Neuronal stem cell (in vitro differentiated cells): ENCODE results near the gene ABCB8.
A peak's percentile ranks its signal among the peaks of the same experiment; 100 is the strongest.

Experiments used
- DNase-seq: peaks from one replicate; pipeline ENCODE4 v3.0.0-alpha.2; 2013; ENCODE audit warnings: low spot score
- H2AFZ ChIP-seq: one replicate; pipeline ENCODE4 v1.6.1; 2013; ENCODE audit warnings: mild to moderate bottlenecking, low read length, inconsistent platforms
- H2AK5ac ChIP-seq: 2 replicates; pipeline ENCODE4 v1.6.1; 2013; ENCODE audit warnings: low read depth, mild to moderate bottlenecking, inconsistent platforms, low read length, moderate library complexity, mixed read lengths
- H2BK120ac ChIP-seq: 2 replicates; pipeline ENCODE4 v1.6.1; 2013; ENCODE audit warnings: low read depth, mild to moderate bottlenecking, inconsistent platforms, low read length, moderate library complexity, mixed read lengths
- H2BK12ac ChIP-seq: one replicate; pipeline ENCODE4 v1.6.1; 2013; ENCODE audit warnings: low read length, inconsistent platforms
- H2BK15ac ChIP-seq: 2 replicates; pipeline ENCODE4 v1.6.1; 2013; ENCODE audit warnings: mild to moderate bottlenecking, low read length, inconsistent platforms, mixed read lengths
- H2BK5ac ChIP-seq: one replicate; pipeline ENCODE4 v1.6.1; 2013; ENCODE audit warnings: inconsistent platforms, mild to moderate bottlenecking, low read length, moderate library complexity
- H3K14ac ChIP-seq: one replicate; pipeline ENCODE4 v1.6.1; 2013; ENCODE audit warnings: low read length, inconsistent platforms
- H3K18ac ChIP-seq: 2 replicates; pipeline ENCODE4 v1.6.1; 2013; ENCODE audit warnings: low read length, inconsistent platforms
- H3K23ac ChIP-seq: 2 replicates; pipeline ENCODE4 v1.6.1; 2013; ENCODE audit warnings: low read depth, mild to moderate bottlenecking, mixed read lengths, low read length, inconsistent platforms; ENCODE audit not compliant: poor library complexity
- H3K27ac ChIP-seq: replicated peaks from 3 replicates; pipeline ENCODE4 v1.5.1; 2013; ENCODE audit warnings: low read length, inconsistent platforms
- H3K27me3 ChIP-seq, 3 experiments: 2 replicates each; pipeline ENCODE4 v1.6.1; 2013; ENCODE audit warnings: low read length in 3 of 3, mild to moderate bottlenecking in 2 of 3, inconsistent platforms in 1 of 3, low read depth in 1 of 3, mixed read lengths in 1 of 3, moderate library complexity in 1 of 3; ENCODE audit not compliant: control insufficient read depth in 3 of 3, insufficient read depth in 3 of 3
- H3K36me3 ChIP-seq, 2 donors: replicated peaks in 1 of 2; 2 replicates each; pipeline ENCODE4 v1.6.1; 2013; ENCODE audit warnings: low read length in 2 of 2; ENCODE audit not compliant: control insufficient read depth in 2 of 2, insufficient read depth in 2 of 2
- H3K4ac ChIP-seq: 2 replicates; pipeline ENCODE4 v1.6.1; 2013; ENCODE audit warnings: inconsistent platforms, mild to moderate bottlenecking, low read length, moderate library complexity
- H3K4me1 ChIP-seq, 2 donors: 1 replicate in 1 of 2; 2 replicates in 1 of 2; pipeline ENCODE4 v1.6.1; 2013; ENCODE audit warnings: low read length in 2 of 2, low read depth in 1 of 2; ENCODE audit not compliant: control insufficient read depth in 2 of 2, insufficient read depth in 1 of 2
- H3K4me2 ChIP-seq: one replicate; pipeline ENCODE4 v1.6.1; 2013; ENCODE audit warnings: mild to moderate bottlenecking, low read length, inconsistent platforms; ENCODE audit not compliant: insufficient read depth, poor library complexity, severe bottlenecking
- H3K4me3 ChIP-seq, 2 donors: 2 replicates each; pipeline ENCODE4 v1.5.1; 2013; ENCODE audit warnings: low read length in 2 of 2, mild to moderate bottlenecking in 2 of 2, inconsistent platforms in 1 of 2, moderate library complexity in 1 of 2
- H3K79me1 ChIP-seq: one replicate; pipeline ENCODE4 v1.6.1; 2013; ENCODE audit warnings: low read depth, mild to moderate bottlenecking, inconsistent platforms, low read length, moderate library complexity
- H3K9ac ChIP-seq: one replicate; pipeline ENCODE4 v1.6.1; 2013; ENCODE audit warnings: mild to moderate bottlenecking, low read depth, low read length, inconsistent platforms; ENCODE audit not compliant: poor library complexity
- H3K9me3 ChIP-seq, 2 donors: replicated peaks in 1 of 2; 2 replicates each; pipeline versions ENCODE3 to v1.6.1; 2013; ENCODE audit warnings: low read length in 2 of 2, mild to moderate bottlenecking in 2 of 2, inconsistent platforms in 1 of 2, low read depth in 1 of 2, mixed read lengths in 1 of 2, moderate library complexity in 1 of 2; ENCODE audit not compliant: control insufficient read depth in 2 of 2, insufficient read depth in 1 of 2
- H4K8ac ChIP-seq: one replicate; pipeline ENCODE4 v1.6.1; 2013; ENCODE audit warnings: low read depth, mild to moderate bottlenecking, inconsistent platforms, low read length, moderate library complexity
- H4K91ac ChIP-seq: one replicate; pipeline ENCODE4 v1.6.1; 2013; ENCODE audit warnings: low read length, low read depth, mild to moderate bottlenecking, inconsistent platforms; ENCODE audit not compliant: poor library complexity
- WGBS, 2 donors: extraction: QIAGEN DNeasy Blood & Tissue Kit; methylation state at CpG; one replicate each; pipeline ENCODE4 v1.1.7; 2013; ENCODE audit warnings: missing lambda C conversion rate in 2 of 2, mixed read lengths in 1 of 2; ENCODE audit not compliant: insufficient read length in 2 of 2, insufficient replicate concordance in 1 of 2; ENCODE audit errors: extremely low coverage in 2 of 2; 5-methylcytosine and 5-hydroxymethylcytosine counted together

Gene ABCB8

DNA sequence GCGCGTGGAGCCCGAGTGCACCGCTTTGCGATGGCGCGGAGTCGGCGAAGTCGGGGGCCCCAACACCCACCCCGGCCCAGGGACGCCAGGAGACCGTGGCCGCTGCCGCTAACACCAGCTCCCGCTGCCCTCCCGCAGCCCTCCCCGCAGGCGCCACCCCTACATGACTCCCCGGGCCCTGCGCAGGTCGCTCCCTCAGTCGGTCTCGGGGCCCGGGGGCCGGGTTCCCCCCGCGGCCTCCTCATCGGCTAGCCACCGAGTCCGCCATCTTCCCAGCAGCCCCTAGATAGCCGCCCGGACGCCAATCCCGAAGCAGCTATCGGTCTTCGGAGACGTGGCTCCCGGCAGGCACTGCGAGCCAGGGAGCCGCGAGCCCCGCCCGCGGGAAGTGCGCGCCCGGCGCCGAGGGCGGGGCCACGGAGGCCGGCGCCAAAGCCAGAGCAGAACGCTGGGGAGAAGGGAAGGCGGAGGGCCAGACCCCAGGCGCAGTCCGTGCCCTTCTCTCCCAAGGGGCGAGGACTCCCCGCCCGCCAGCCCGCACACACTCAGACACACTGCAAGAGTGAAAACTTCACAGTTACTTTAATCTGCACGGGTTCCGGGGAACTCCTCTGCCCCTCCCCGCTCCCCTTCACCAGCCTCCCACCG, 52.4 kb downstream of the ABCB8 start, which contains the start of gene FASTK:
FASTK (minus strand) TSS at position 288 of the 648 bp plus-strand sequence; CDS start at position 245, 43 bp downstream.
- Histone ChIP-seq H3K4me1 (peaks cover 32 to 35% of the 10 kb centered on the region in 2 donors), H2BK5ac (peak within 1 kb of the TSS; percentile 87)
- no CpG with 5 or more reads among the region's 66 CpGs for WGBS, 2 donors

DNA sequence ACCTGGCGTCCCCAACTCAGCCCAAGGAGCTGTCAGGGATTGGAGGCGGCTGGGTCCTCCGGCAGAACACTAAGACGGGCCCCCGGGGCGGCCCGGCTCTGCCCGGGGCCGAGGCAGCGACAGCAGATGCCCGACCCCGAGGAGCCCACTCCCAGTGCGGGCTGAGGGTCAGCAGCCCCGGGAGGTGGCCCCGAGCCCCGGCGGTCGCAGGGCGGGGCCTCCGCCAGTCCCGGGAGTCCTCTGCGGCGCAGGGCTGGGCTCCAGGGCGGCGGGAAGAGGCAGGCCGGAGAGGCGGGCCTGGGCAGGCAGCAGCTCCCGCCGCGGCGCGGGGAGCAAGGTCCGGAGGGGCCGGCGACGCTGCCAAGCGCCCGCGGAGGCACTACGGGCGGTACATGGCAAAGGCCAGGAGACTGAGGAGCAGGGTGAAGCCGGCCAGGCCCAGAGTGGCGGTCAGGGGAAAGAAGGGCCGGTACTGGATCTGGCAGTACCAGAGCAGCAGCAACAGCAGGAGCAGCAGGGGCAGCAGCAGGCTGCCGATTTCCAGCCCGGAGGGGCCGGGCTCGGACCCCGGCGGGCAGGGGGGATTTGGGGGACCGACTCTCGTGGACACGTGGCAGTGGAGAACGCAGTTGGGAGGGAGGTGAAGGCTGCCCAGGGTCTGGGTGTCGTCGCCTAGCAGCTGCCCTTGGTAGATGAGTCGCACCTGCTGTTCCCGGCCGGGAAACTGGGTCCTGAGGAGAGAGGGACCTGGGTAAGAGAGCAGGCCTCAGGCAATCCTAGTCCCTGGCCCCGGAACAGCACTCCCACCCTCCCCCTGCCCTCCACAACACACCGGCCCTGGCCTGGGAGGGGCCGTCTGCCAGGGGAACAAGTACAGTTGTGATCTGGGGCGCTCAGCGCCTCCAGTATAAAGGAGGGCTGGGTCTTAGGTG, 53.2 kb downstream of the ABCB8 start:
- Histone ChIP-seq H3K27me3 (peaks cover 0 to 2% (median 0%) of the 10 kb centered on the region in 3 experiments), H4K8ac (no peak overlapping the region), H3K23ac (peak overlapping the region; percentile 94), H3K27ac (peak overlapping the region; percentile 31), H3K79me1 (peaks cover 19% of the 10 kb centered on the region), H2AFZ (peak overlapping the region; percentile 95), H3K9ac (peak overlapping the region; percentile 30), H2BK5ac (peak overlapping the region; percentile 22), H3K4ac (no peak overlapping the region), H2AK5ac (peak overlapping the region; percentile 94), H3K14ac (no peak overlapping the region), H3K9me3 (peaks cover 0 to 3% of the 10 kb centered on the region in 2 donors), H2BK120ac (no peak overlapping the region), H2BK12ac (peak overlapping the region; percentile 49), H3K4me3 (peak overlapping the region; percentile 53 to 99), H4K91ac (no peak overlapping the region), H2BK15ac (peak overlapping the region; percentile 67), H3K18ac (peak overlapping the region; percentile 85), H3K4me2 (peak overlapping the region; percentile 75), H3K36me3 (peaks cover 4 to 37% of the 10 kb centered on the region in 2 donors), H3K4me1 (peaks cover 28 to 38% of the 10 kb centered on the region in 2 donors)
- no peak for DNase-seq
- WGBS, 2 donors, result no CpG with 5 or more reads among the region's 64 CpGs

More for the DNA sequence above, 52.4 kb downstream of the ABCB8 start, which contains the start of gene FASTK:
- peak within 1 kb of the TSS; percentile 97 for H2BK15ac ChIP-seq
- peak within 1 kb of the TSS; percentile 96 for H3K4me2 ChIP-seq
- peak within 1 kb of the TSS; percentile 98 for H3K18ac ChIP-seq
- peak within 1 kb of the TSS; percentile 97 for H4K91ac ChIP-seq
- peak within 1 kb of the TSS; percentile 95 for H2AFZ ChIP-seq
- H3K23ac ChIP-seq, result peak within 1 kb of the TSS; percentile 94
- peak within 1 kb of the TSS; percentile 54 for H2BK12ac ChIP-seq
- H2AK5ac ChIP-seq, result peak within 1 kb of the TSS; percentile 99
- peaks cover 0 to 3% of the 10 kb centered on the region in 2 donors for H3K9me3 ChIP-seq
- peaks cover 19% of the 10 kb centered on the region for H3K79me1 ChIP-seq
- peak within 1 kb of the TSS; percentile 76 for H2BK120ac ChIP-seq
- H4K8ac ChIP-seq, result peak within 1 kb of the TSS; percentile 92
- peak within 1 kb of the TSS; percentile 89 to 99 for H3K4me3 ChIP-seq
- DNase-seq, result peak; percentile 89
- H3K36me3 ChIP-seq, result peaks cover 9 to 45% of the 10 kb centered on the region in 2 donors
- H3K9ac ChIP-seq, result peak within 1 kb of the TSS; percentile 100
- H3K27ac ChIP-seq, result peak within 1 kb of the TSS; percentile 61
- H3K27me3 ChIP-seq, result peaks cover 0 to 2% (median 0%) of the 10 kb centered on the region in 3 experiments
- peak within 1 kb of the TSS; percentile 89 for H3K14ac ChIP-seq
- peak within 1 kb of the TSS; percentile 76 for H3K4ac ChIP-seq

- Histone ChIP-seq H3K9ac (peak overlapping the region; percentile 80), H3K23ac (peak overlapping the region; percentile 94), H3K14ac (peak overlapping the region; percentile 7), H2AK5ac (peak overlapping the region; percentile 98), H2BK5ac (peak overlapping the region; percentile 56), H3K18ac (peak overlapping the region; percentile 93), H2BK12ac (peak overlapping the region; percentile 54), H2BK120ac (peak overlapping the region; percentile 76), H3K27me3 (peaks cover 0 to 2% (median 0%) of the 10 kb centered on the region in 3 experiments), H3K9me3 (peaks cover 0 to 3% of the 10 kb centered on the region in 2 donors), H3K4me1 (peaks cover 28 to 38% of the 10 kb centered on the region in 2 donors), H3K4me2 (peak overlapping the region; percentile 92), H3K27ac (no peak overlapping the region), H3K79me1 (peaks cover 19% of the 10 kb centered on the region), H4K8ac (no peak overlapping the region), H2BK15ac (peak overlapping the region; percentile 88), H2AFZ (peak overlapping the region; percentile 97), H3K4ac (no peak overlapping the region), H3K4me3 (peak overlapping the region; percentile 84 to 99), H3K36me3 (peaks cover 4 to 27% of the 10 kb centered on the region in 2 donors), H4K91ac (no peak overlapping the region)
- no CpG with 5 or more reads among the region's 42 CpGs for WGBS, 2 donors
- no peak for DNase-seq
These were observed 54.2 kb downstream of the ABCB8 start for GRCh38 chr7:151082141-151083070.
